Measurements from ENCODE around the gene MRPS15. TPM values are rescaled to one million over a fixed set of nuclear protein-coding genes. Genes with fewer than 3 reads are reported as not detected.

Gene MRPS15
- polyA plus RNA-seq, 3 donors = 36.2 to 68.1 (median 66.4) TPM

DNA sequence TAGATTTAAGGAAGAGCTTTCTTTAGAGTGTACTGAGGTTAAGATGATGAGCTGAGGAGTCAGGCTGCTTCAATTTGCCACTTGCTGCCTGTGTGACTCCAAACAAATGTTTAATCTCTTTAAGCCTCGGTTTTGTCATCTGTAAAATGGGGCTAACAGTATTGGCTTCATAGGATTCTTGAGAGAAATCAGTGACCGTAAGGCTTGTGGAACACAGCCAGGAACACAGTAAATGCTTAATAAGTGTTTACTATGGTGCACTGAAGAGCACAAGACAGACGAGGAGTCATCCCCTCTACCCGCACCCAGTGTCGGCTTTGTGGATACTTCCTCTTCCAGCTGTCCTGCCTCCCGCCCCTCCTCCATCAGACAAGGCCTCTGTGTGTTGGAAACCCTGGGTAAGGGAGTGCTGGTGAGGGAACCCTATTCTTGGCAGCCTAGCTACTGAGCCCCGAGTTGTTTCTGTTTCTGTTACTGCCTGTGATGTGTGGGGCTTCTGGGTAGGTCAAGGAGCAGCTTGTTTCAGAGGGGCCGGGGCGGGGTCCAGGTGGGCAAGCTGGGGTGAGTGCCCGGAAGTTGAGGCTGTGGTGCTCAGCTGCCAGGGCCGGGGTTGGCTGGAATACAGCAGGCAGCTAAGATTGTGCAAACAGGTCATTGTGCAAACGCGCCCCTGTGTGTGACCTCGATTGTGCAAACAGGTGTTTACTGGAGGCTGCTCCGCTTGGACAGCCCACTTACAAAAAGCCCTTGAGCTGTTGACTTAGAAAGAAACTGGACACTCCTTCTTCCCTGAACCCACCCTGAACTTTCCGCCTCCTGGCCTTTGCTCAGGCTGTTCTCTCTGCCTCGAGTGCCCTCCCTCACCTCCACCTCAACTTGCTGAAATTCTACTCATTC, 22.5 kb upstream of the MRPS15 start:
- DNase-seq = peak; percentile 90 to 96 (median 95)
- Histone ChIP-seq H2AFZ (ENCODE audit: insufficient read depth, low read depth, low read length, poor library complexity, severe bottlenecking) (peak overlapping the region; percentile 61), H3K9me3 (replicated peaks in 1 of 2; ENCODE audit: control insufficient read depth in 1 of 2, insufficient read depth in 1 of 2, low read length in 2 of 2) (no peaks in the 10 kb centered on the region), H3K9ac (ENCODE audit: insufficient read depth, low read length, poor library complexity, severe bottlenecking) (peak overlapping the region; percentile 62), H3K4me2 (replicated peaks; ENCODE audit: extremely low read depth, low read length, poor library complexity, severe bottlenecking) (peak overlapping the region; percentile 64), H3K4me1 (ENCODE audit: control insufficient read depth in 1 of 2, insufficient read depth in 2 of 2, low read length in 2 of 2) (peaks cover 67 to 74% of the 10 kb centered on the region in 2 donors), H3K4me3 (replicated peaks in 1 of 3; ENCODE audit: low read depth in 2 of 3, low read length in 3 of 3) (peak overlapping the region; percentile 3 to 64 (median 13)), H4K20me1 (ENCODE audit: insufficient read depth, low read length) (no peaks in the 10 kb centered on the region), H3K27me3 (ENCODE audit: control insufficient read depth in 2 of 2, insufficient read depth in 2 of 2, low read length in 2 of 2) (no peaks in the 10 kb centered on the region), H3K79me2 (ENCODE audit: insufficient read depth, low read length) (peaks cover 15% of the 10 kb centered on the region), H3K36me3 (replicated peaks in 1 of 2; ENCODE audit: control insufficient read depth in 1 of 2, insufficient read depth in 2 of 2, low read length in 2 of 2) (no peaks in the 10 kb centered on the region), H3K27ac (ENCODE audit: low read depth in 1 of 2, low read length in 2 of 2) (peak overlapping the region; percentile 94 to 99)
- Mint-ChIP-seq H3K4me3 (peak overlapping the region; percentile 21 to 86), H3K27ac (peak overlapping the region; percentile 98 to 100 (median 99)), H3K27me3 (ENCODE audit: low read depth in 3 of 3) (peaks cover 0 to 5% (median 0%) of the 10 kb centered on the region in 3 donors), H3K4me1 (peaks cover 77% of the 10 kb centered on the region), H3K9me3 (peaks cover 0 to 3% (median 0%) of the 10 kb centered on the region in 7 donors), H3K36me3 (peaks cover under 1 to 11% of the 10 kb centered on the region in 2 donors)
- under 1% methylated on average over 12 of the region's 17 CpGs for WGBS (ENCODE audit: insufficient coverage)
- TF ChIP-seq, protein P1, sequence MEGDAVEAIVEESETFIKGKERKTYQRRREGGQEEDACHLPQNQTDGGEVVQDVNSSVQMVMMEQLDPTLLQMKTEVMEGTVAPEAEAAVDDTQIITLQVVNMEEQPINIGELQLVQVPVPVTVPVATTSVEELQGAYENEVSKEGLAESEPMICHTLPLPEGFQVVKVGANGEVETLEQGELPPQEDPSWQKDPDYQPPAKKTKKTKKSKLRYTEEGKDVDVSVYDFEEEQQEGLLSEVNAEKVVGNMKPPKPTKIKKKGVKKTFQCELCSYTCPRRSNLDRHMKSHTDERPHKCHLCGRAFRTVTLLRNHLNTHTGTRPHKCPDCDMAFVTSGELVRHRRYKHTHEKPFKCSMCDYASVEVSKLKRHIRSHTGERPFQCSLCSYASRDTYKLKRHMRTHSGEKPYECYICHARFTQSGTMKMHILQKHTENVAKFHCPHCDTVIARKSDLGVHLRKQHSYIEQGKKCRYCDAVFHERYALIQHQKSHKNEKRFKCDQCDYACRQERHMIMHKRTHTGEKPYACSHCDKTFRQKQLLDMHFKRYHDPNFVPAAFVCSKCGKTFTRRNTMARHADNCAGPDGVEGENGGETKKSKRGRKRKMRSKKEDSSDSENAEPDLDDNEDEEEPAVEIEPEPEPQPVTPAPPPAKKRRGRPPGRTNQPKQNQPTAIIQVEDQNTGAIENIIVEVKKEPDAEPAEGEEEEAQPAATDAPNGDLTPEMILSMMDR (IDR thresholded peaks at IDR 0.05) = no peak
- intact Hi-C loops (cut with micrococcal nuclease) = loop anchor here in 1 of 2 donors (2.0 kb wide), 1 partner anchor 22 kb away; the partner anchor contains the start of gene MRPS15

DNA sequence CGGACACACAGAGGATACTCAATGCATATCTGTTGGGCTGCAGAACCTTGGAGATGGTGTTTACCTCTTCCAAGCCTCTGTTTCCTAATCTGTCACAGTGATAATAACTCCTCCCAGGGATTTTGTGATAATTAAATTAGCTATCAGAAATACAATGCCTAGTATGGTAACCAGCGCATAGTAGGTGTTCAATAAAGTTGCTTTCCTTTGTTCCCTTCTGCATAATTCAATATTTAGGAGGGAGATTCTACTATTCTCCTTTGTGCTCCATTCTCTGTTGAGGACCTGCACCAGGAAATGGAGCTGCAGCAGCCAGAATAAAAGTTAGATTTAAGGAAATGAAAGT, 21.9 kb upstream of the MRPS15 start:
- Histone ChIP-seq H3K9me3 (replicated peaks in 1 of 2; ENCODE audit: control insufficient read depth in 1 of 2, insufficient read depth in 1 of 2, low read length in 2 of 2) (no peaks in the 10 kb centered on the region), H3K79me2 (ENCODE audit: insufficient read depth, low read length) (peaks cover 21% of the 10 kb centered on the region), H3K9ac (ENCODE audit: insufficient read depth, low read length, poor library complexity, severe bottlenecking) (peak overlapping the region; percentile 62), H3K4me1 (ENCODE audit: control insufficient read depth in 1 of 2, insufficient read depth in 2 of 2, low read length in 2 of 2) (peaks cover 73 to 80% of the 10 kb centered on the region in 2 donors), H2AFZ (ENCODE audit: insufficient read depth, low read depth, low read length, poor library complexity, severe bottlenecking) (no peak overlapping the region), H3K4me2 (replicated peaks; ENCODE audit: extremely low read depth, low read length, poor library complexity, severe bottlenecking) (peak overlapping the region; percentile 64), H3K4me3 (replicated peaks in 1 of 3; ENCODE audit: low read depth in 2 of 3, low read length in 3 of 3) (peak overlapping the region in 1 of 3 experiments; percentile 64), H4K20me1 (ENCODE audit: insufficient read depth, low read length) (peaks cover 2% of the 10 kb centered on the region), H3K27ac (ENCODE audit: low read depth in 1 of 2, low read length in 2 of 2) (peak overlapping the region; percentile 94 to 99), H3K36me3 (replicated peaks in 1 of 2; ENCODE audit: control insufficient read depth in 1 of 2, insufficient read depth in 2 of 2, low read length in 2 of 2) (peaks cover 2 to 3% of the 10 kb centered on the region in 2 donors), H3K27me3 (ENCODE audit: control insufficient read depth in 2 of 2, insufficient read depth in 2 of 2, low read length in 2 of 2) (no peaks in the 10 kb centered on the region)
- no peak for DNase-seq
- peaks cover 0 to 5% (median 0%) of the 10 kb centered on the region in 3 donors for H3K27me3 Mint-ChIP-seq (ENCODE audit: low read depth in 3 of 3)
- H3K36me3 Mint-ChIP-seq = peaks cover 5 to 17% of the 10 kb centered on the region in 2 donors
- H3K4me3 Mint-ChIP-seq = peak overlapping the region; percentile 21 to 86
- peaks cover 0 to 4% (median 0%) of the 10 kb centered on the region in 7 donors for H3K9me3 Mint-ChIP-seq
- H3K4me1 Mint-ChIP-seq = peaks cover 82% of the 10 kb centered on the region
- intact Hi-C loops (cut with micrococcal nuclease) = loop anchor here in 1 of 2 donors (2.0 kb wide), 1 partner anchor 21 kb away; the partner anchor contains the start of gene MRPS15
- WGBS (ENCODE audit: insufficient coverage) = no CpG with 5 or more reads among the region's 2 CpGs
- TF ChIP-seq, protein P1 (IDR thresholded peaks at IDR 0.05) = no peak
- peak overlapping the region; percentile 98 to 100 (median 99) for H3K27ac Mint-ChIP-seq

Data from CD14-positive monocyte (primary cell).